ENCODE data around the gene PCA3. TPM values are rescaled to one million over a fixed set of nuclear protein-coding genes. Genes with fewer than 3 reads are reported as not detected.

PCA3 gene
- total and polyA plus RNA-seq, 10 donors: 0.27 to 0.35 TPM; not detected in 8

DNA sequence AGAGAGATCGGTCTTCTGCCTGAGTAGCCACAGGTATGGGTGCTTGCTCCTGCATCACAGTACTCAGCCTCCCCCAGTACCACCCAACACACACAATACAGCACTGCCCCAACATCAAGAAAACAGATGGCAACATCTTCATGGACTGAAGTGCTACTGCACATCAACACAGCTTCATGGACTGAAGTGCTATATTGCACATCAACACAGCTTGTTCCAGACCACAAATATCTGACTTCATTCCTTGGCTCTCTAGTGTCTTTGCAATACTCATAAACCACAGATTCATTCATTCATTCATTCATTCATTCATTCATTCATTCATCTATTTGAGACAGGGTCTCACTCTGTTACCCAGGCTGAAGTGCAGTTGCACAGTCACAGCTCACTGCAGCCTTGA, 31.1 kb upstream of the PCA3 start:
- DNase-seq: no peak
- no peaks in the 10 kb centered on the region for H3K27me3 ChIP-seq (replicated peaks in 1 of 7)
- no peaks in the 10 kb centered on the region for H3K36me3 ChIP-seq
- H3K4me3 ChIP-seq: no peak overlapping the region
- no peak overlapping the region for H3K27ac ChIP-seq
- intact Hi-C loops (cut with DNase I; ENCODE audit: low total_unique reads): no loop called here
- TF ChIP-seq POLR2A (IDR thresholded peaks at IDR 0.05): no peak
- 93 to 100% (median 100%) methylated on average over 1 of the region's 1 CpG for WGBS, 5 donors
- no peaks in the 10 kb centered on the region for H3K4me1 ChIP-seq
- no peaks in the 10 kb centered on the region for H3K9me3 ChIP-seq

DNA sequence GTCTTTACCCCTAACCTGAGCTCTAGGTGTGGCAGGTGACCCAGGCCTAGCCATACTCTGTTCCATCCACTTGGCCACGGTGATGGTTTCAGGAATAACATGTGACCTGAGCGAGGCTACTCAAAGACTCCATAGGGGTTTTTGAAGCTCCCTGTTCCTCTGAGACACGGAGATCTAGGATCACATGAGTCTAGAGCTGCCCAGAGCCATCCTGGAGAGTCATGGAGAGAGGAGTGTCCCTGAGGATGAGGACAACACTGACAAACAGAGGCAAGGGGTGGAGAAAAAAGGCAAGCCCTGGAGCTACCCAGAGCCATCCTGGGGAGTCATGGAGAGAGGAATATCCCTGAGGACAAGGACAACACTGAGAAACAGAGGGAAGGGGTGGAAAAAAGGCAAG, 29.5 kb upstream of the PCA3 start:
- TF ChIP-seq, protein P1, sequence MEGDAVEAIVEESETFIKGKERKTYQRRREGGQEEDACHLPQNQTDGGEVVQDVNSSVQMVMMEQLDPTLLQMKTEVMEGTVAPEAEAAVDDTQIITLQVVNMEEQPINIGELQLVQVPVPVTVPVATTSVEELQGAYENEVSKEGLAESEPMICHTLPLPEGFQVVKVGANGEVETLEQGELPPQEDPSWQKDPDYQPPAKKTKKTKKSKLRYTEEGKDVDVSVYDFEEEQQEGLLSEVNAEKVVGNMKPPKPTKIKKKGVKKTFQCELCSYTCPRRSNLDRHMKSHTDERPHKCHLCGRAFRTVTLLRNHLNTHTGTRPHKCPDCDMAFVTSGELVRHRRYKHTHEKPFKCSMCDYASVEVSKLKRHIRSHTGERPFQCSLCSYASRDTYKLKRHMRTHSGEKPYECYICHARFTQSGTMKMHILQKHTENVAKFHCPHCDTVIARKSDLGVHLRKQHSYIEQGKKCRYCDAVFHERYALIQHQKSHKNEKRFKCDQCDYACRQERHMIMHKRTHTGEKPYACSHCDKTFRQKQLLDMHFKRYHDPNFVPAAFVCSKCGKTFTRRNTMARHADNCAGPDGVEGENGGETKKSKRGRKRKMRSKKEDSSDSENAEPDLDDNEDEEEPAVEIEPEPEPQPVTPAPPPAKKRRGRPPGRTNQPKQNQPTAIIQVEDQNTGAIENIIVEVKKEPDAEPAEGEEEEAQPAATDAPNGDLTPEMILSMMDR (IDR thresholded peaks at IDR 0.05 in 8 of 11, conservative IDR thresholded peaks at IDR 0.05 in 3 of 11): no peak
- no peak for TF ChIP-seq POLR2AphosphoS5 (IDR thresholded peaks at IDR 0.05)
- no peak for TF ChIP-seq POLR2A (IDR thresholded peaks at IDR 0.05)
- DNase-seq: no peak
- H3K4me3 ChIP-seq: no peak overlapping the region
- H3K4me1 ChIP-seq: no peaks in the 10 kb centered on the region
- 81 to 88% (median 85%) methylated on average over 3 of the region's 3 CpGs for WGBS, 5 donors
- H3K27ac ChIP-seq: no peak overlapping the region
- intact Hi-C loops (cut with DNase I; ENCODE audit: low total_unique reads): no loop called here
- no peaks in the 10 kb centered on the region for H3K36me3 ChIP-seq
- peaks cover 0 to 1% (median 0%) of the 10 kb centered on the region in 7 donors for H3K27me3 ChIP-seq (replicated peaks in 1 of 7)
- no peaks in the 10 kb centered on the region for H3K9me3 ChIP-seq

DNA sequence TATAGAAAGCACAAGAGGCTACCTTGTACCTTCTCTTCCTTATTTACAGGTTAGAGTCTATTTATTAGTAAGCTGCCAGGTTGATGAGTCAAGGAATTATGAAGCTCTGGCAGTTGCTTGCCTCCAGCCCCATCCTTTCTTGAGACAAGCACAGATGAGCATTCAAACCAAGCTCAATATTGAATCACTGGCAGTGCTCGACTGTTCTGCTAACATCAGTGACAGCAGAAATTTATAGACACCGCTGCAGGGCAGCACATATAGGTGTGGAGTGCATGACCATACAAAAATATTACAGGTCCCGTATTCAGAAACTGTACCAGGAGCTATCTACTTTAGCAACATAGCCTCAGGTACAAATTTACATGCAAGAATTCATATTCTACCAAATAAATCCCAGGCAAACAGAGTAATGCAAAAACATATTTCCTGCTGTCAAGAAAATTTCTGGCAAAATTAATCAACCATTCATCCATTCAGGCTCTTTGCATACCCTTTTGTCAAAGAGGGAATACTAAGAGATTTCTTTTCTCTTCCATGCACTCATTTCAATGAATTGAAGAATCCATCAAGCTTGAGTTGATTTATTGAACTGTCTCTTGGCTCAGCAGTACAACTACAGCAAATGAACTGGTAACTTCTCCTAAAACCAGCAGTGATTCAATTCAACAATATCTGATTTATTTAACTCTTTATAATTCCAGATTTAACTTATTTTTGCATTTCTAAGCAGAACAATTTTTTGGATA, 26.9 kb upstream of the PCA3 start:
- intact Hi-C loops (cut with DNase I; ENCODE audit: low total_unique reads): no loop called here

DNA sequence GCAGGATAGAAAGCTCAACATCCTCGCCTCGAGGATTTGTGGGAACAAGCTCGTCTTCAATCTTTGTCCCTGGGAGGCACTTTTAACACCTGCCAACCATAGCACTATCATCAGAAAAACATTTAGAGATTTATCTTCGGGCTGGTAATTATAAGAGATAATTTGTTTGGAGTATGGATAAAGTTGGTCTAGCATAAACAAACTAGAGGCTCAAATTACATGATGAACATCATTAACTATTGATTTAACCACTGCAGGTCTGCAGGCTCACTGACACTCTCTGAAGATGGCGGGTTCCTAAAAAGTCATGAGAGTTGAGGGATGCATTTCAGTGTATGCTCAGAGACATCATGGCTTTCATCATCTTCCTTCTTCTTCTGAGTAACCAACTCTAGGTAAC, 25.8 kb upstream of the PCA3 start:
- H3K9me3 ChIP-seq: peaks cover 0 to 13% (median 11%) of the 10 kb centered on the region in 8 donors
- no peaks in the 10 kb centered on the region for H3K4me1 ChIP-seq
- no peak for DNase-seq
- 79 to 89% (median 85%) methylated on average over 5 of the region's 5 CpGs for WGBS, 5 donors
- no peaks in the 10 kb centered on the region for H3K36me3 ChIP-seq
- intact Hi-C loops (cut with DNase I; ENCODE audit: low total_unique reads): no loop called here
- TF ChIP-seq, protein P1 (IDR thresholded peaks at IDR 0.05 in 8 of 11, conservative IDR thresholded peaks at IDR 0.05 in 3 of 11): no peak
- TF ChIP-seq POLR2A (IDR thresholded peaks at IDR 0.05) (no peak), POLR2AphosphoS5 (IDR thresholded peaks at IDR 0.05) (no peak)
- H3K4me3 ChIP-seq: no peak overlapping the region
- no peak overlapping the region for H3K27ac ChIP-seq
- H3K27me3 ChIP-seq (replicated peaks in 1 of 7): peaks cover 0 to 7% (median 0%) of the 10 kb centered on the region in 7 donors

More for the DNA sequence above, 26.9 kb upstream of the PCA3 start:
- no peaks in the 10 kb centered on the region for H3K4me1 ChIP-seq
- TF ChIP-seq, protein P1 (IDR thresholded peaks at IDR 0.05 in 8 of 11, conservative IDR thresholded peaks at IDR 0.05 in 3 of 11): no peak
- TF ChIP-seq POLR2AphosphoS5 (IDR thresholded peaks at IDR 0.05): no peak
- TF ChIP-seq POLR2A (IDR thresholded peaks at IDR 0.05): no peak
- no peak overlapping the region for H3K27ac ChIP-seq
- DNase-seq: no peak
- WGBS, 5 donors: 73 to 90% (median 80%) methylated on average over 3 of the region's 3 CpGs
- H3K9me3 ChIP-seq: peaks cover 0 to 3% (median under 1%) of the 10 kb centered on the region in 8 donors
- H3K36me3 ChIP-seq: no peaks in the 10 kb centered on the region
- H3K4me3 ChIP-seq: no peak overlapping the region
- H3K27me3 ChIP-seq (replicated peaks in 1 of 7): peaks cover 0 to 7% (median 0%) of the 10 kb centered on the region in 7 donors
